CD4-positive, alpha-beta T cell (primary cell): Measurements from ENCODE around the gene MYO7B. TPM values are rescaled to one million over a fixed set of nuclear protein-coding genes. Genes with fewer than 3 reads are reported as not detected.

ENCODE experiments used
- ATAC-seq: fragments of 200-7000 bp; cut with Tn5 transposase; one replicate; pipeline ENCODE4 v1.10.0; 2022; ENCODE audit warnings: mild to moderate bottlenecking; ENCODE audit not compliant: poor library complexity
- CTCF ChIA-PET: fragments of 350-600 bp; sonication (Branson Sonifier 250); formaldehyde crosslinking; loops from one replicate; lab custom pipeline; 2021; ENCODE audit warnings: antibody characterized with exemption, inconsistent platforms; lab: Charles Lee
- POLR2A ChIA-PET: fragments of 350-600 bp; sonication (Branson Sonifier 250); formaldehyde crosslinking; loops from one replicate; lab custom pipeline; 2021; ENCODE audit warnings: antibody characterized with exemption, inconsistent platforms; lab: Charles Lee
- DNase-seq, 14 experiments: peaks; one replicate each; pipeline ENCODE4 v3.0.0-alpha.2; 2013 to 2020; ENCODE audit warnings: mixed read lengths in 2 of 14
- H3K27ac ChIP-seq, 2 donors: one replicate each; pipeline versions ENCODE4 v1.5.1 to v1.7.0; 2013; ENCODE audit warnings: low read length in 2 of 2, low read depth in 1 of 2, mild to moderate bottlenecking in 1 of 2
- H3K27me3 ChIP-seq, 2 experiments: 1 replicate in 1 of 2; 2 replicates in 1 of 2; pipeline versions ENCODE4 v1.6.1 to v1.7.0; 2013; ENCODE audit warnings: low read length in 2 of 2, control low read depth in 1 of 2, mild to moderate bottlenecking in 1 of 2, moderate library complexity in 1 of 2; ENCODE audit not compliant: insufficient read depth in 2 of 2, control insufficient read depth in 1 of 2
- H3K36me3 ChIP-seq: one replicate; pipeline ENCODE4 v1.6.1; 2013; ENCODE audit warnings: low read length, control low read depth; ENCODE audit not compliant: insufficient read depth
- H3K4me1 ChIP-seq: one replicate; pipeline ENCODE4 v1.6.1; 2013; ENCODE audit warnings: low read length, control low read depth; ENCODE audit not compliant: insufficient read depth
- H3K4me3 ChIP-seq: one replicate; pipeline ENCODE4 v1.5.1; 2013; ENCODE audit warnings: mild to moderate bottlenecking, low read length, moderate library complexity
- H3K9me3 ChIP-seq, 2 experiments: 1 replicate in 1 of 2; 2 replicates in 1 of 2; pipeline versions ENCODE4 v1.6.1 to v1.7.0; 2013; ENCODE audit warnings: low read length in 2 of 2, mild to moderate bottlenecking in 2 of 2, control low read depth in 1 of 2, moderate library complexity in 1 of 2; ENCODE audit not compliant: control insufficient read depth in 1 of 2, insufficient read depth in 1 of 2
- H3K27ac Mint-ChIP-seq: one replicate; pipeline ENCODE4 v1.8.0; 2020; ENCODE audit warnings: mixed read lengths
- H3K27me3 Mint-ChIP-seq: one replicate; pipeline ENCODE4 v1.8.0; 2021; ENCODE audit warnings: mixed read lengths
- H3K36me3 Mint-ChIP-seq: one replicate; pipeline ENCODE4 v1.8.0; 2021; ENCODE audit warnings: low read depth, mixed read lengths
- H3K4me1 Mint-ChIP-seq: one replicate; pipeline ENCODE4 v1.8.0; 2021; ENCODE audit warnings: low read depth, mixed read lengths
- H3K4me3 Mint-ChIP-seq: one replicate; pipeline ENCODE4 v1.8.0; 2020; ENCODE audit warnings: mild to moderate bottlenecking, mixed read lengths
- H3K9me3 Mint-ChIP-seq: one replicate; pipeline ENCODE4 v1.8.0; 2020; ENCODE audit warnings: mixed read lengths
- intact Hi-C, 2 experiments: fragments of 100-400 bp; cut with DNase I in 1 of 2; cut with micrococcal nuclease in 1 of 2; formaldehyde crosslinking; loops; one replicate each; pipeline versions ENCODE4 v1.15.1 to v1.9.0; 2023 to 2025; cut with DNase I, micrococcal nuclease
- total RNA-seq, 174 experiments: library from RNA in 2 of 174; stranded (reverse) in 2 of 174; gene quantifications; one replicate each; pipeline ENCODE4 v1.2.3 and lab custom pipeline; 2021 to 2026
- TF ChIP-seq, protein P1 (sequence below): fragments of 200-600 bp; IDR thresholded peaks from one replicate; pipeline ENCODE4 v1.8.0; 2022; ENCODE audit warnings: antibody characterized with exemption, mild to moderate bottlenecking

The MYO7B gene
- total RNA-seq, 2 experiments from 2014 or later, result 0.05 to 0.14 TPM

DNA sequence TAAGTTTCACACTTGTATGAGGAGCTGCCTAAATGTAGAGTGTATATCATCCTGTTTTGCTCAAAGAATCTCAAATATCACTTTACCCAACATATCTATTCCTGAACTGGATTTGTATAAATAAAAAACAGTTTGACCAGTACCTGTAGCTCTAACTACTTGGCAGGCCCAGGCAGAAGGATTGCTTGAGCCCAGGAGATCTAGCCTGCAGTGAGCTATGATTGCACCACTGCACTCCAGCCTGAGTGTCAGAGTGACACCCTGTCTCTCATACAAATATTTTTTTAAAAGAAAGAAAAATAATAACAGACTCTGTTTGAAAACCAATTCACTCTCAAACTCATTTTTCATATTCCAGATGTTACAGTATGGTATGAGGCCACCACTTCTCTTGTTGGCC lies 147.6 kb downstream of the MYO7B start:
- no peak overlapping the region for H3K4me3 ChIP-seq

DNA sequence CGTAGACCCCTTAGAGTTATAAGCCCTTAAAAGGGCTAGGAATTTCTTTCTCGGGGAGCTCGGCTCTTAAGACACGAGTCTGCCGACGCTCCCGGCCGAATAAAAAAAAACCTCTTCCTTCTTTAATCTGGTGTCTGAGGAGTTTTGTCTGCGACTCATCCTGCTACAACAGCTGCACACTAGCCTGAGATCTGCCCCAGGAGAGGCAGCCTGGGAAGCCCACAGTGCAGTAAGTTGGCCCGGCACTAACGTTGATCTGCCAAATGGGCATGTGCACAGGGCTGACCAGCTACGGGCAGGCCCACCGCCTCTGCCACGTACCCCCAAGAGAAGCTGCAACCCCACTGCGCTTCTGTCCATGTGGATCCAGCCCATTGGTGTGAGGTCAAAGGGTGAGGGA lies 148.3 kb downstream of the MYO7B start:
- H3K27me3 Mint-ChIP-seq, result peaks cover 8% of the 10 kb centered on the region

More for the DNA sequence above, 147.6 kb downstream of the MYO7B start:
- Histone ChIP-seq H3K4me1 (peaks cover 4% of the 10 kb centered on the region), H3K27me3 (no peaks in the 10 kb centered on the region), H3K27ac (no peak overlapping the region), H3K9me3 (no peaks in the 10 kb centered on the region), H3K36me3 (no peaks in the 10 kb centered on the region)
- Mint-ChIP-seq H3K27me3 (peaks cover 15% of the 10 kb centered on the region), H3K36me3 (no peaks in the 10 kb centered on the region), H3K27ac (no peak overlapping the region), H3K9me3 (peaks cover 2% of the 10 kb centered on the region), H3K4me3 (no peak overlapping the region), H3K4me1 (no peaks in the 10 kb centered on the region)
- intact Hi-C loops, result no loop called here
- no peak for ATAC-seq
- POLR2A ChIA-PET, result interaction anchor here (0.8 kb wide), 1 partner anchor 19 kb away, joined by 3 read pairs; no protein-coding TSS in a partner anchor
- DNase-seq, result no peak
- TF ChIP-seq, protein P1, sequence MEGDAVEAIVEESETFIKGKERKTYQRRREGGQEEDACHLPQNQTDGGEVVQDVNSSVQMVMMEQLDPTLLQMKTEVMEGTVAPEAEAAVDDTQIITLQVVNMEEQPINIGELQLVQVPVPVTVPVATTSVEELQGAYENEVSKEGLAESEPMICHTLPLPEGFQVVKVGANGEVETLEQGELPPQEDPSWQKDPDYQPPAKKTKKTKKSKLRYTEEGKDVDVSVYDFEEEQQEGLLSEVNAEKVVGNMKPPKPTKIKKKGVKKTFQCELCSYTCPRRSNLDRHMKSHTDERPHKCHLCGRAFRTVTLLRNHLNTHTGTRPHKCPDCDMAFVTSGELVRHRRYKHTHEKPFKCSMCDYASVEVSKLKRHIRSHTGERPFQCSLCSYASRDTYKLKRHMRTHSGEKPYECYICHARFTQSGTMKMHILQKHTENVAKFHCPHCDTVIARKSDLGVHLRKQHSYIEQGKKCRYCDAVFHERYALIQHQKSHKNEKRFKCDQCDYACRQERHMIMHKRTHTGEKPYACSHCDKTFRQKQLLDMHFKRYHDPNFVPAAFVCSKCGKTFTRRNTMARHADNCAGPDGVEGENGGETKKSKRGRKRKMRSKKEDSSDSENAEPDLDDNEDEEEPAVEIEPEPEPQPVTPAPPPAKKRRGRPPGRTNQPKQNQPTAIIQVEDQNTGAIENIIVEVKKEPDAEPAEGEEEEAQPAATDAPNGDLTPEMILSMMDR, result no peak
- CTCF ChIA-PET, result no interaction called here

DNA sequence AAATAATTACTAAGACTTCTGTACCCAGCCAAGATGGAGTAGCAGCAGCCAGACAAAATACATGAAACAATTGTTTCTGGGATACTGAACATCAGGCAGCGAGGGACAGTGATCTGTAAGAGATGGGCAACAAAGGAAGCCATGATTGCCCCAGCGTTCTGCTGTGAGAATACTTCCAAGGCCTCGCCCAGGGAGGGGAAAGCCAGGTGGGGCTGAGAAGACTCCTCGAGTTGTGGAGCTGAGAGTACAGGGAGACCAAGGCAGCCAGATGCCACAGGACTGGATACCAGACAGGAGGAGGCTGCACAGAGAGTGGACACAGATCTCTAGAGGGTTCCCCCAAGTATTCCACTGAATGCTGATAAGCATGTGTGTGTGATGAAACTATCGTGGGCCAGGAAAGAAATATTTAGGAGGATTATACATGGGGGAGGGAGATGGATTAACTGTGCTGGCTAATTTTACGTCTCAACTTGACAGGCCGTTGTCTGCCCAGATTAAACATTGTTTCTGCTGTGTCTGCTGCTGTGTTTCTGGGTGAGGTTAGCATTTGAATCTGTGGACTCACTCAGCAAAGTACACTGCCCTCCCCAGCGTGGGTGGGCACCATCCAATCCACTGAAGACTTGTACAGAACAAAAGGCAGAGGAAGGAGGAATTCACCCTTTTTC lies 150.1 kb downstream of the MYO7B start:
- POLR2A ChIA-PET, result no interaction called here
- no peak overlapping the region for H3K27ac Mint-ChIP-seq
- Histone ChIP-seq H3K27ac (no peak overlapping the region), H3K4me1 (peaks cover 4% of the 10 kb centered on the region), H3K27me3 (no peaks in the 10 kb centered on the region), H3K9me3 (peaks cover 6 to 13% of the 10 kb centered on the region in 2 experiments), H3K36me3 (no peaks in the 10 kb centered on the region), H3K4me3 (no peak overlapping the region)
- H3K9me3 Mint-ChIP-seq, result peaks cover 3% of the 10 kb centered on the region
- DNase-seq, result peak in 1 of 14 experiments; percentile 3
- H3K36me3 Mint-ChIP-seq, result no peaks in the 10 kb centered on the region
- TF ChIP-seq, protein P1, result no peak
- no peak overlapping the region for H3K4me3 Mint-ChIP-seq
- intact Hi-C loops, result no loop called here
- H3K27me3 Mint-ChIP-seq, result peaks cover 8% of the 10 kb centered on the region
- ATAC-seq, result no peak
- H3K4me1 Mint-ChIP-seq, result no peaks in the 10 kb centered on the region
- CTCF ChIA-PET, result no interaction called here

More for the DNA sequence above, 148.3 kb downstream of the MYO7B start:
- ChIA-PET POLR2A (no interaction called here), CTCF (no interaction called here)
- Mint-ChIP-seq H3K4me1 (no peaks in the 10 kb centered on the region), H3K9me3 (peaks cover 3% of the 10 kb centered on the region), H3K27ac (no peak overlapping the region), H3K36me3 (no peaks in the 10 kb centered on the region), H3K4me3 (no peak overlapping the region)
- DNase-seq (peak in 1 of 14 experiments; percentile 2), ATAC-seq (no peak)
- Histone ChIP-seq H3K27ac (no peak overlapping the region), H3K4me3 (no peak overlapping the region), H3K4me1 (peaks cover 4% of the 10 kb centered on the region), H3K27me3 (no peaks in the 10 kb centered on the region), H3K36me3 (no peaks in the 10 kb centered on the region), H3K9me3 (peaks cover 0 to 5% of the 10 kb centered on the region in 2 experiments)
- intact Hi-C loops, result no loop called here
- TF ChIP-seq, protein P1, result no peak

Other genes starting within 250 kb of the MYO7B start
- gene ERCC3, start 241.5 kb upstream of the MYO7B start, total RNA-seq, result 10 to 100 TPM; 40.0 to 44.0 TPM
- 100 to 1,000 TPM; 103 to 105 TPM for gene MAP3K2, start 147.7 kb upstream of the MYO7B start, total RNA-seq
- under 1 TPM in 1 of 2 experiments, not detected in 1; 0.28 TPM for gene PROC, start 117.3 kb upstream of the MYO7B start, total RNA-seq
- gene IWS1, start 9.2 kb upstream of the MYO7B start, total RNA-seq, result 10 to 100 TPM; 24.9 to 26.0 TPM
- not detected for gene GPR17, start 110.5 kb downstream of the MYO7B start, total RNA-seq
- 1 to 10 TPM; 6.1 to 7.0 TPM for gene LIMS2, start 139.8 kb downstream of the MYO7B start, total RNA-seq
- gene SFT2D3, start 165.8 kb downstream of the MYO7B start, total RNA-seq, result 1 to 10 TPM; 8.5 to 8.9 TPM